C1 segment of cervical spinal cord (tissue), 14 donors: ENCODE data around the gene GUK1.
A peak's percentile ranks its signal among the peaks of the same experiment; 100 is the strongest.
"Not testable (repeated sequence)": the region's sequence is repeated elsewhere in the genome, so short reads cannot be mapped to it uniquely, and the experiment has no call there.

Experiments
- DNase-seq, 14 donors: peaks; one replicate each; lab custom pipeline; 2025; lab: John Stamatoyannopoulos, UW

Gene GUK1

GRCh38 chr1:228162286-228163006 lies 22.4 kb downstream of the GUK1 start:
- no peak for DNase-seq

GRCh38 chr1:228163007-228163753 lies 23.1 kb downstream of the GUK1 start:
- no peak for DNase-seq

GRCh38 chr1:228163776-228164519 lies 23.9 kb downstream of the GUK1 start:
- DNase-seq = no peak

- DNase-seq = no peak
These were observed 24.7 kb downstream of the GUK1 start for GRCh38 chr1:228164561-228165371.

GRCh38 chr1:228165372-228166169 lies 25.5 kb downstream of the GUK1 start, which contains the start of gene IBA57:
Gene IBA57 (plus strand): TSS chr1:228165804. CDS start chr1:228165817, 13 bp downstream.
- DNase-seq = peak; percentile 93 to 100 (median 98)

- DNase-seq = peak in 9 of 14 donors; percentile 71 to 90 (median 82)
These were observed 26.3 kb downstream of the GUK1 start for GRCh38 chr1:228166170-228166936.

GRCh38 chr1:228168563-228169270 lies 28.6 kb downstream of the GUK1 start:
- no peak for DNase-seq

- no peak for DNase-seq
These were observed 29.3 kb downstream of the GUK1 start for GRCh38 chr1:228169345-228169744.

GRCh38 chr1:228170666-228171065 lies 30.6 kb downstream of the GUK1 start:
- no peak for DNase-seq

GRCh38 chr1:228171221-228171891 lies 31.3 kb downstream of the GUK1 start:
- DNase-seq = no peak

- no peak for DNase-seq
These were observed 32.8 kb downstream of the GUK1 start for GRCh38 chr1:228172591-228173527.

- DNase-seq = not testable (repeated sequence)
These were observed 33.7 kb downstream of the GUK1 start for GRCh38 chr1:228173528-228174481.

GRCh38 chr1:228174482-228175315 lies 34.6 kb downstream of the GUK1 start:
- no peak for DNase-seq

GRCh38 chr1:228175316-228176023 lies 35.4 kb downstream of the GUK1 start:
- DNase-seq = no peak

- DNase-seq = no peak
These were observed 35.9 kb downstream of the GUK1 start for GRCh38 chr1:228176024-228176395.
